ENCODE measurements around the gene PRICKLE1.
A peak's percentile ranks its signal among the peaks of the same experiment; 100 is the strongest.

Gene PRICKLE1

GRCh38 chr12:42589465-42590329 is at the start of gene PRICKLE1:
Gene PRICKLE1, minus strand, starts transcription at chr12:42589746. Its CDS starts 117,230 bp downstream, at chr12:42472516.
- TF ChIP-seq CTCF (IDR thresholded peaks at IDR 0.05; ENCODE audit: unreplicated experiment in 3 of 3) = no peak
- peak within 1 kb of the TSS; percentile 95 to 97 (median 96) for H3K27ac Mint-ChIP-seq
- H3K4me3 Mint-ChIP-seq = peak within 1 kb of the TSS; percentile 92 to 96 (median 93)
- H3K4me1 Mint-ChIP-seq = peaks cover 36% of the 10 kb centered on the region
- H3K27me3 Mint-ChIP-seq (ENCODE audit: low read depth) = peaks cover 3% of the 10 kb centered on the region
- H3K9me3 Mint-ChIP-seq = no peaks in the 10 kb centered on the region
- no peaks in the 10 kb centered on the region for H3K36me3 Mint-ChIP-seq (ENCODE audit: low read depth)

GRCh38 chr12:42638697-42639096 is 49.2 kb upstream of the PRICKLE1 start:
- no peaks in the 10 kb centered on the region for H3K36me3 Mint-ChIP-seq (ENCODE audit: low read depth)
- H3K4me3 Mint-ChIP-seq = no peak overlapping the region
- peak overlapping the region; percentile 91 to 97 (median 94) for H3K27ac Mint-ChIP-seq
- TF ChIP-seq CTCF (IDR thresholded peaks at IDR 0.05; ENCODE audit: unreplicated experiment in 3 of 3) = no peak
- peaks cover 50% of the 10 kb centered on the region for H3K4me1 Mint-ChIP-seq
- no peaks in the 10 kb centered on the region for H3K27me3 Mint-ChIP-seq (ENCODE audit: low read depth)
- no peaks in the 10 kb centered on the region for H3K9me3 Mint-ChIP-seq

- Mint-ChIP-seq H3K9me3 (no peaks in the 10 kb centered on the region), H3K36me3 (ENCODE audit: low read depth) (no peaks in the 10 kb centered on the region), H3K27ac (peak overlapping the region; percentile 56 to 87 (median 82)), H3K4me1 (peaks cover 48% of the 10 kb centered on the region), H3K27me3 (ENCODE audit: low read depth) (no peaks in the 10 kb centered on the region), H3K4me3 (no peak overlapping the region)
- no peak for TF ChIP-seq CTCF (IDR thresholded peaks at IDR 0.05; ENCODE audit: unreplicated experiment in 3 of 3)
Observed at GRCh38 chr12:42638011-42638410, 48.5 kb upstream of the PRICKLE1 start.

GRCh38 chr12:42636993-42637392 is 47.4 kb upstream of the PRICKLE1 start:
- Mint-ChIP-seq H3K4me1 (peaks cover 44% of the 10 kb centered on the region), H3K9me3 (no peaks in the 10 kb centered on the region), H3K27ac (no peak overlapping the region), H3K27me3 (ENCODE audit: low read depth) (no peaks in the 10 kb centered on the region), H3K36me3 (ENCODE audit: low read depth) (no peaks in the 10 kb centered on the region), H3K4me3 (no peak overlapping the region)
- TF ChIP-seq CTCF (IDR thresholded peaks at IDR 0.05; ENCODE audit: unreplicated experiment in 3 of 3) = no peak

GRCh38 chr12:42633594-42633993 is 44.0 kb upstream of the PRICKLE1 start:
- Mint-ChIP-seq H3K27ac (peak overlapping the region in 1 of 3 experiments; percentile 22), H3K27me3 (ENCODE audit: low read depth) (no peaks in the 10 kb centered on the region), H3K4me3 (no peak overlapping the region), H3K36me3 (ENCODE audit: low read depth) (no peaks in the 10 kb centered on the region), H3K4me1 (peaks cover 34% of the 10 kb centered on the region), H3K9me3 (peaks cover 2% of the 10 kb centered on the region)
- TF ChIP-seq CTCF (IDR thresholded peaks at IDR 0.05; ENCODE audit: unreplicated experiment in 3 of 3) = no peak

- Mint-ChIP-seq H3K36me3 (ENCODE audit: low read depth) (no peaks in the 10 kb centered on the region), H3K9me3 (peaks cover 10% of the 10 kb centered on the region), H3K4me3 (no peak overlapping the region), H3K27me3 (ENCODE audit: low read depth) (no peaks in the 10 kb centered on the region), H3K27ac (peak overlapping the region; percentile 11 to 56 (median 25)), H3K4me1 (peaks cover 36% of the 10 kb centered on the region)
- TF ChIP-seq CTCF (IDR thresholded peaks at IDR 0.05; ENCODE audit: unreplicated experiment in 3 of 3) = no peak
Observed at GRCh38 chr12:42631513-42631912, 42.0 kb upstream of the PRICKLE1 start.

All from nephron (organoid).